VCaP (cell line): ENCODE data around the gene SLC6A9.

Experiments used
- H3K27ac ChIP-seq: fragments of 450-650 bp; 2 replicates; pipeline ENCODE4 v1.5.1; 2017
- TF ChIP-seq, protein P1 (sequence below): fragments of 450-650 bp; conservative IDR thresholded peaks from 2 replicates; pipeline ENCODE4 v1.5.1; 2017; ENCODE audit warnings: mild to moderate bottlenecking, moderate library complexity

The SLC6A9 gene

DNA sequence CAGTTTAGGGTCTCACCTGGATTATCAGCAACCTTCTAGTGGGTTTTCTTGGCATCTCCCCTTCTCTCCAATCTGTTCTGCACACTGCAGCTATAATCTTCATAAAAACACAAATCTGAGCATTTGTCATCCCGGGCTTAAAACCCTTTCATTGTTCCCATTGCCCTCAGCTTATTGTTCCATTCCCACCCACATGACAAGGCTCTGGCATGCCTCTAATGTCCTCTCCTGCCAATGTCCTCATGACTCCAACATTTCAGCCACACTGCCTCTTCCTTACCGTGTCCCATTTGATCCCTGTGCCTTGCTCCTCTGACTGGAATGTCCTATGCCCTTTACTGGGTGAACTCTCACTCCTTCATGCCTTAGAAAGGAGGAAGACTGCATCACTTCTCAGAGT is 68.9 kb downstream of the SLC6A9 start:
- TF ChIP-seq, protein P1, sequence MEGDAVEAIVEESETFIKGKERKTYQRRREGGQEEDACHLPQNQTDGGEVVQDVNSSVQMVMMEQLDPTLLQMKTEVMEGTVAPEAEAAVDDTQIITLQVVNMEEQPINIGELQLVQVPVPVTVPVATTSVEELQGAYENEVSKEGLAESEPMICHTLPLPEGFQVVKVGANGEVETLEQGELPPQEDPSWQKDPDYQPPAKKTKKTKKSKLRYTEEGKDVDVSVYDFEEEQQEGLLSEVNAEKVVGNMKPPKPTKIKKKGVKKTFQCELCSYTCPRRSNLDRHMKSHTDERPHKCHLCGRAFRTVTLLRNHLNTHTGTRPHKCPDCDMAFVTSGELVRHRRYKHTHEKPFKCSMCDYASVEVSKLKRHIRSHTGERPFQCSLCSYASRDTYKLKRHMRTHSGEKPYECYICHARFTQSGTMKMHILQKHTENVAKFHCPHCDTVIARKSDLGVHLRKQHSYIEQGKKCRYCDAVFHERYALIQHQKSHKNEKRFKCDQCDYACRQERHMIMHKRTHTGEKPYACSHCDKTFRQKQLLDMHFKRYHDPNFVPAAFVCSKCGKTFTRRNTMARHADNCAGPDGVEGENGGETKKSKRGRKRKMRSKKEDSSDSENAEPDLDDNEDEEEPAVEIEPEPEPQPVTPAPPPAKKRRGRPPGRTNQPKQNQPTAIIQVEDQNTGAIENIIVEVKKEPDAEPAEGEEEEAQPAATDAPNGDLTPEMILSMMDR, result no peak
- H3K27ac ChIP-seq, result no peak overlapping the region

DNA sequence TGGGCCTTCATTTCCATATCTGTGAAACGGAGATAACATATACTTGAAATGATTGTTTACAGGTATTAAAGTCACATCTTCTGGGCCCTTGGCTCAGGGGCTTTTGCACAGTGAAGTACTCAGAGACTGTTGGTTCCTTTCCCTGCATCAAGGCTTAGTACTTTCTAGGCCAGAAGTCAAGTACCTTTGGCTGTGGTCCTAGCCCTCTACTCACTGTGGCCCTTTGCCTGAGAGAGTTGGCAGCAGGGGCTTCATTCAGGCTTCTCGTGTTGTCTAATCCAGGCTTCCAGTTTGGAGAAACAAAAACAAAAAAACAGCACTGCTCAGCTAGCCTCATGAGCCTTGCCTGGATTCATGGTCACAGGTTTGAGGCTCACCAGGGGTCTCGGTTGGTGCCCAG is 69.6 kb downstream of the SLC6A9 start:
- no peak overlapping the region for H3K27ac ChIP-seq
- TF ChIP-seq, protein P1, result no peak

DNA sequence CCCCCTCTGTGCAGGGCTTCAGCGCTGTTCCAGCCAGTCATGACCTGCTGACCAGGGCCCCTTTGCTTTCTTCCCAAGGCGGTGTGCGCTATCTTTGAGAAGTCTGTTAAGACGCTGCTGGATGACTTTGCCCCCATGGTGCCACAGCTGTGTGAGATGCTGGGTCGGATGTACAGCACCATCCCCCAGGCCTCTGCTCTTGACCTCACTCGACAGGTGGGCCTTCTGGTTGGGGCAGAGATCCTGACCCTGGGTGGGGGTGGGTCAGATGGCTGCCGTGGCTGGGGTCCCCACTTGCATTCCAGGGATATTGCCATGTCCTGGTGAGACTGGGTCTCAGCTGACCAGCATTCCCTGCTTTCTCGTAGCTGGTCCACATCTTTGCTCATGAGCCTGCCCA is 70.5 kb downstream of the SLC6A9 start:
- no peak overlapping the region for H3K27ac ChIP-seq
- TF ChIP-seq, protein P1, result no peak

DNA sequence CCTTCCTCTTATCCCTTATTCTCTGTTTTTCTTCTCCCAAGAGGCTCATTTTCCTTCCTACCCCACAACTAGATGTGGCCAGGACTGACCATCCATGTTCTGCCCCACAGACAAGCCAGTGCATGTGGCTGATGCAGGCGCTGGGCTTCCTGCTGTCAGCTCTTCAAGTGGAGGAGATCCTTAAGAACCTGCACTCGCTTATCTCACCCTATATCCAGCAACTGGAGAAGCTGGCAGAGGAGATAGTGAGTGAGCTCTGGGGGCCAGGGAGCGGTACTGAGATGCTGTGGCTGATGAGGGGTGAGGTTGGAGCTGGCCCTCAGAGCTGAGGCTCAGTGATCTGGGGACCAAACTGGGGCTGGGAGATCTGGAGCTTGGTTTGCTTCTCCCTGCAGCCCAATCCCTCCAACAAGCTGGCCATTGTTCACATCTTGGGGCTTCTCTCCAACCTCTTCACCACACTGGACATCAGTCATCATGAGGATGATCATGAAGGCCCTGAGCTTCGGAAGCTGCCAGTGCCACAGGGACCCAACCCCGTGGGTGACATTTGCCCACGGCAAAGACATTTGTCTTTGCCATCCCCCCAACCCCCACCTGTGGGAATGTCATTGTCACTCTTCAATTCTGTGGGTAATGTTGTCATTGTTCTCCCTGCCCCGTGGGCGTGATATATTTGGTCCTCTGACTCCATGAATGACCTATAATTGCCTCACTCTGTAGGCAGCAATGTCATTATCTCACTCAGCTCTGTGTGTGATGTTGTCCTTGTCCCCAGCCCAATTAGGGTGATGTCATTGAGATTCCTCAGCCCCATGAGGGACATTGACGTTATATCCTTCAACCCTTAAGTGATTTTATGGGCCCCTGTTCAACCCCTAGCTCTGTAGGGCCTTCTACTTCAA is 72.7 kb downstream of the SLC6A9 start:
- TF ChIP-seq, protein P1, result no peak
- no peak overlapping the region for H3K27ac ChIP-seq

DNA sequence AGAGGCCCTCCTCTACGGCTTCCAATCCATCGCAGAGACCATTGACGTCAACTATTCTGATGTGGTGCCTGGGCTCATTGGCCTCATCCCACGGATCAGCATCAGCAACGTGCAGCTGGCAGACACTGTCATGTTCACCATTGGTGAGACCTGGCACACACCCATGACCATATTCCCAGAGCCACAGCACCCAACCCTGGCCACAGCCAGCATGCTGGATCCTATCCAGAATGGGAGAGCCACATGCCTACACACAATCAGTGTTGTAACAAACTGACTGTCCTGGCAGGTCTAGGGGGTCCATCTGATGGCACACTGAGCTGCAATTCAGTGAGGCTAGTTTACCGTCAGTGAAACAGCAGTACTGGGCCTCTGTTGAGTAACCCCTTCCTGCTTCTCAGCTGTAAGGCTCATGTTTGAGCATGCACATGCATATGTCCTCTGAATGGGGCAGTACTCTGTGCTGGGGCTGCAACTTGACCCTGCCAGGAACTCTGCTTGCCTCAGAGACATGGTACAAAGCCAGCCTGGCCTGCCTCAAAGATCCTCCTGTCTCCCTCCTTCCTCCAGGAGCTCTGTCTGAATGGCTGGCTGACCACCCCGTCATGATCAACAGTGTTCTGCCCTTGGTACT is 73.7 kb downstream of the SLC6A9 start:
- no peak overlapping the region for H3K27ac ChIP-seq
- TF ChIP-seq, protein P1, result no peak

DNA sequence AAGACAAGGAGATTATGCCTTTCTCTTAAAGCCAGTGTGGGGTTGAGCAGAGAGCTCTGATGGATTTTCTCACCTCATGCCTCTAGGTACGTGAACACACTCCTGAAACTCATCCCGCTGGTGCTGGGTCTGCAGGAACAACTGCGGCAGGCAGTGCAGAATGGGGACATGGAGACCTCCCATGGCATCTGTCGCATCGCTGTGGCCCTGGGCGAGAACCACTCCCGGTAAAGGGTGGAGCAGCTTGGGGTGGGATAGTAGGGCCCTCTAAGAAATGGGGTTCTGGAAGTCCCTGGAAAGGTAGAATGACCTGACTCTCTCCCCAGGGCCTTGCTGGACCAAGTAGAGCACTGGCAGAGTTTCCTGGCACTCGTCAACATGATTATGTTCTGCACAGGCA is 75.0 kb downstream of the SLC6A9 start:
- TF ChIP-seq, protein P1, result no peak
- H3K27ac ChIP-seq, result no peak overlapping the region

DNA sequence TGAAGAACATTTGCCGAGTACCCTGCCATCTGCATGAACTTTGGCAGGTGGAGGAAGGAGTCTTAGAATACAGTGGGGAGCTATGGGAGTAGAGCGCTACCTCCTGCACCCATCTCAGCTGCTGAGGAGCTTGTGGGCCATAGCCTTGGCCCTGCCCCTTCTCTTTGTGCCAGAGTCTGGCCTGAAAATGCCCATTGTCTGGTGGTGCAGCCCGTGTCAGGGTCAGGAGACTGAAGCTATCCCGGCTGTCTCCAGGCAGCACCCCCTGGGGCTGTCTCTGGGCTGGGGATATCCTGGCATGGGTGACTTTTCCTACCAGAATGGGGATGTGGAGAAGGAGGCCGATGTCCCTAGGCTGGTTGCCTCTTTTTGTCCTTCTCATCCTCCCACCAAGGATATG is 77.2 kb downstream of the SLC6A9 start:
- H3K27ac ChIP-seq, result no peak overlapping the region
- TF ChIP-seq, protein P1, result no peak
